Lung (tissue), 16 donors: Measurements from ENCODE around the gene TCF25. TPM values are rescaled to one million over a fixed set of nuclear protein-coding genes. Genes with fewer than 3 reads are reported as not detected.
"Not testable (repeated sequence)": the region's sequence is repeated elsewhere in the genome, so short reads cannot be mapped to it uniquely, and the experiment has no call there.

ENCODE experiments used
- ATAC-seq: fragments of 200-7000 bp; cut with Tn5 transposase; one replicate; pipeline ENCODE4 v1.9.1; 2020; ENCODE audit warnings: moderate number of reproducible peaks; ENCODE audit not compliant: insufficient read depth, low FRiP score
- DNase-seq, 3 donors: peaks; one replicate each; pipeline ENCODE4 v3.0.0-alpha.2; 2013 to 2017
- H3K27ac ChIP-seq, 2 donors: one replicate each; pipeline ENCODE4 v1.5.1; 2013; ENCODE audit warnings: mild to moderate bottlenecking in 2 of 2, moderate library complexity in 2 of 2, control low read depth in 1 of 2, inconsistent platforms in 1 of 2, low read depth in 1 of 2, low read length in 1 of 2
- H3K27me3 ChIP-seq, 3 donors: one replicate each; pipeline ENCODE4 v1.5.1; 2013; ENCODE audit warnings: low read length in 2 of 3; ENCODE audit not compliant: control insufficient read depth in 3 of 3, insufficient read depth in 3 of 3
- H3K36me3 ChIP-seq, 4 donors: one replicate each; pipeline ENCODE4 v1.5.1; 2013; ENCODE audit warnings: low read length in 4 of 4, mild to moderate bottlenecking in 1 of 4, moderate library complexity in 1 of 4; ENCODE audit not compliant: control insufficient read depth in 4 of 4, insufficient read depth in 4 of 4
- H3K4me1 ChIP-seq, 5 donors: one replicate each; pipeline ENCODE4 v1.5.1; 2013; ENCODE audit warnings: low read length in 5 of 5, mild to moderate bottlenecking in 2 of 5, moderate library complexity in 1 of 5; ENCODE audit not compliant: control insufficient read depth in 5 of 5, insufficient read depth in 5 of 5
- H3K4me3 ChIP-seq: one replicate; pipeline ENCODE4 v1.5.1; 2013; ENCODE audit warnings: mild to moderate bottlenecking, control low read depth, moderate library complexity
- H3K9ac ChIP-seq, 2 donors: one replicate each; pipeline ENCODE4 v1.5.1; 2013; ENCODE audit warnings: low read length in 2 of 2, control low read depth in 1 of 2; ENCODE audit not compliant: insufficient read depth in 1 of 2
- H3K9me3 ChIP-seq, 4 donors: one replicate each; pipeline ENCODE4 v1.5.1; 2013; ENCODE audit warnings: low read length in 3 of 4, mild to moderate bottlenecking in 1 of 4, moderate library complexity in 1 of 4; ENCODE audit not compliant: control insufficient read depth in 4 of 4, insufficient read depth in 3 of 4
- WGBS, 2 donors: extraction: QIAGEN DNeasy Blood & Tissue Kit; methylation state at CpG; one replicate each; pipeline ENCODE4 v1.1.7; 2013; 5-methylcytosine and 5-hydroxymethylcytosine counted together
- long read RNA-seq, 5 donors: transcript quantifications; one replicate each; lab custom pipeline, GENCODE V29; 2026
- polyA plus RNA-seq, 2 donors: library from polyadenylated mRNA; stranded (reverse); fragments of 200-250 nt; gene quantifications; one replicate each; pipeline ENCODE4 v1.2.1, GENCODE V29; 2013
- total RNA-seq, 2 donors: library from RNA; depleted of rRNA in 1 of 2; stranded (reverse); fragments of >200 nt in 1 of 2; gene quantifications; one replicate each; pipeline ENCODE4 v1.2.1, GENCODE V29; 2014 to 2021
- TF ChIP-seq, protein P1 (sequence below): IDR thresholded peaks from 2 replicates; pipeline ENCODE4 v1.5.1; 2012; ENCODE audit warnings: mild to moderate bottlenecking; ENCODE audit errors: control extremely low read depth, extremely low read depth
- donor health status: control.
- donor health status: control.
- donor health status: Bipolar disorder and iron deficiency.
- donor health status: healthy.
- donor health status: DM: yes; HTN: yes; CAD: no.

TCF25 gene, protein sequence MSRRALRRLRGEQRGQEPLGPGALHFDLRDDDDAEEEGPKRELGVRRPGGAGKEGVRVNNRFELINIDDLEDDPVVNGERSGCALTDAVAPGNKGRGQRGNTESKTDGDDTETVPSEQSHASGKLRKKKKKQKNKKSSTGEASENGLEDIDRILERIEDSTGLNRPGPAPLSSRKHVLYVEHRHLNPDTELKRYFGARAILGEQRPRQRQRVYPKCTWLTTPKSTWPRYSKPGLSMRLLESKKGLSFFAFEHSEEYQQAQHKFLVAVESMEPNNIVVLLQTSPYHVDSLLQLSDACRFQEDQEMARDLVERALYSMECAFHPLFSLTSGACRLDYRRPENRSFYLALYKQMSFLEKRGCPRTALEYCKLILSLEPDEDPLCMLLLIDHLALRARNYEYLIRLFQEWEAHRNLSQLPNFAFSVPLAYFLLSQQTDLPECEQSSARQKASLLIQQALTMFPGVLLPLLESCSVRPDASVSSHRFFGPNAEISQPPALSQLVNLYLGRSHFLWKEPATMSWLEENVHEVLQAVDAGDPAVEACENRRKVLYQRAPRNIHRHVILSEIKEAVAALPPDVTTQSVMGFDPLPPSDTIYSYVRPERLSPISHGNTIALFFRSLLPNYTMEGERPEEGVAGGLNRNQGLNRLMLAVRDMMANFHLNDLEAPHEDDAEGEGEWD
- total RNA-seq (100 to 1,000 TPM; 118 to 212 TPM), polyA plus RNA-seq (100 to 1,000 TPM; 106 to 140 TPM)
- long read RNA-seq, donor 1, transcript TCF25-203 (2 exons, 981 nt): minor isoform, 5 of 88 reads
- long read RNA-seq, donor 1, transcript TCF25-220 (2 exons, 1,535 nt): minor isoform, 8 of 88 reads
- long read RNA-seq, donor 1, transcript TCF25-201 (18 exons, 2,233 nt): major isoform, 12 of 88 reads
- long read RNA-seq, donor 1, partial matches to known transcripts: 63 of 88 reads
- long read RNA-seq, donor 1, other reads (novel, unspliced or antisense): 0 of 88 reads
- long read RNA-seq, donor 2, partial matches to known transcripts: 35 of 42 reads
- long read RNA-seq, donor 2, other reads (novel, unspliced or antisense): 0 of 42 reads
- long read RNA-seq, donor 3, partial matches to known transcripts: 17 of 25 reads
- long read RNA-seq, donor 3, other reads (novel, unspliced or antisense): 0 of 25 reads
- long read RNA-seq, donor 4, transcript TCF25-203 (2 exons, 981 nt): major isoform, 5 of 22 reads
- long read RNA-seq, donor 4, partial matches to known transcripts: 10 of 22 reads
- long read RNA-seq, donor 4, other reads (novel, unspliced or antisense): 0 of 22 reads
- long read RNA-seq, donor 5, transcript TCF25-220 (2 exons, 1,535 nt): minor isoform, 5 of 119 reads
- long read RNA-seq, donor 5, transcript TCF25-201 (18 exons, 2,233 nt): minor isoform, 5 of 119 reads
- long read RNA-seq, donor 5, transcript TCF25-203 (2 exons, 981 nt): major isoform, 13 of 119 reads
- long read RNA-seq, donor 5, partial matches to known transcripts: 92 of 119 reads
- long read RNA-seq, donor 5, other reads (novel, unspliced or antisense): 0 of 119 reads

DNA sequence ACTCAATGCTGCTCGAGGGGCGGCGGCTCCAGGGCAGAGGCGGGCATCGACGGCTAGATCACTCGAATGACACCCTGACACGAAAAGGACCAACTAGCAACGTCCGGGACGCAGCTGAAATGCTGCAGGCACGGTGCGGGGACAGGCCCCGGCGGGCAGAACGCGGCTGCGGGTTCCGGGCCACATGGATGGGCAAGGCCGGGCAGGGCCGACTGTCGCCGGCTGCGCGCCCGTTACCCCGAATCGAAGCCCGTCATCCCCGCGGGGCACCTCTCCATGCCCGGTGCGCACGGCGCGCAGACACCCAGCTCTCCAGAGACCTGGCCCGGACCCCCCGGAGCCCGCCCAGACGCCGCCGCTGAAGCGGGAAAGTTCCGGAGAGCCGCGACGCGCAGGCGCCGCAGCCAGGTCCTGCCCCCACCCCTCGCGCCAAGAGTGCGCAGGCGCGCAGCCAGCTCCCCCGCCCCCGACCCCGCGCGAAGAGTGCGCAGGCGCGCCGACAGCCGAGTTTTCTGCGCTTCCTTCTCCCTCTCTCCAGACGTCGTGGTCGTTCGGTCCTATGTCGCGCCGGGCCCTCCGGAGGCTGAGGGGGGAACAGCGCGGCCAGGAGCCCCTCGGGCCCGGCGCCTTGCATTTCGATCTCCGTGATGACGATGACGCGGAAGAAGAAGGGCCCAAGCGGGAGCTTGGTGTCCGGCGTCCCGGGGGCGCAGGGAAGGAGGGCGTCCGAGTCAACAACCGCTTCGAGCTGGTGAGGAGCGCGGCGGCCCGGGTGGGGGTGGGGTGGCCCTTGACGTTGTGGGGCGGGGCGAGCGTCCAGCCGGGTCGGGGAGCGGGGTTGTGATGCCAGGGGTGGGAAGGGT lies at the start of gene TCF25:
TCF25 (plus strand) TSS at position 484 of the 863 bp plus-strand sequence; CDS start at position 560, 76 bp downstream.
- peaks cover 0 to 13% (median 4%) of the 10 kb centered on the region in 5 donors for H3K4me1 ChIP-seq
- peaks cover 0 to 14% (median 6%) of the 10 kb centered on the region in 4 donors for H3K36me3 ChIP-seq
- 0% methylated on average over 83 to 104 of the region's 104 CpGs for WGBS, 2 donors
- peak within 1 kb of the TSS; percentile 73 to 74 for H3K9ac ChIP-seq
- ATAC-seq (peak; percentile 74), DNase-seq (peak; percentile 94 to 95 (median 95))
- TF ChIP-seq, protein P1, sequence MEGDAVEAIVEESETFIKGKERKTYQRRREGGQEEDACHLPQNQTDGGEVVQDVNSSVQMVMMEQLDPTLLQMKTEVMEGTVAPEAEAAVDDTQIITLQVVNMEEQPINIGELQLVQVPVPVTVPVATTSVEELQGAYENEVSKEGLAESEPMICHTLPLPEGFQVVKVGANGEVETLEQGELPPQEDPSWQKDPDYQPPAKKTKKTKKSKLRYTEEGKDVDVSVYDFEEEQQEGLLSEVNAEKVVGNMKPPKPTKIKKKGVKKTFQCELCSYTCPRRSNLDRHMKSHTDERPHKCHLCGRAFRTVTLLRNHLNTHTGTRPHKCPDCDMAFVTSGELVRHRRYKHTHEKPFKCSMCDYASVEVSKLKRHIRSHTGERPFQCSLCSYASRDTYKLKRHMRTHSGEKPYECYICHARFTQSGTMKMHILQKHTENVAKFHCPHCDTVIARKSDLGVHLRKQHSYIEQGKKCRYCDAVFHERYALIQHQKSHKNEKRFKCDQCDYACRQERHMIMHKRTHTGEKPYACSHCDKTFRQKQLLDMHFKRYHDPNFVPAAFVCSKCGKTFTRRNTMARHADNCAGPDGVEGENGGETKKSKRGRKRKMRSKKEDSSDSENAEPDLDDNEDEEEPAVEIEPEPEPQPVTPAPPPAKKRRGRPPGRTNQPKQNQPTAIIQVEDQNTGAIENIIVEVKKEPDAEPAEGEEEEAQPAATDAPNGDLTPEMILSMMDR: no peak
- H3K27me3 ChIP-seq: no peaks in the 10 kb centered on the region
- peak within 1 kb of the TSS; percentile 95 to 100 for H3K27ac ChIP-seq
- H3K4me3 ChIP-seq: peak within 1 kb of the TSS; percentile 88
- H3K9me3 ChIP-seq: no peaks in the 10 kb centered on the region

- H3K9ac ChIP-seq, H3K27me3 ChIP-seq, H3K27ac ChIP-seq, H3K9me3 ChIP-seq, H3K4me3 ChIP-seq, ATAC-seq, DNase-seq, H3K36me3 ChIP-seq: not testable (repeated sequence)
- WGBS, 2 donors: 78 to 90% methylated on average over 5 of the region's 5 CpGs
- H3K4me1 ChIP-seq: peaks cover 0 to 12% (median 0%) of the 10 kb centered on the region in 5 donors
These were observed 49.6 kb upstream of the TCF25 start for GRCh38 chr16:89823824-89824148.

DNA sequence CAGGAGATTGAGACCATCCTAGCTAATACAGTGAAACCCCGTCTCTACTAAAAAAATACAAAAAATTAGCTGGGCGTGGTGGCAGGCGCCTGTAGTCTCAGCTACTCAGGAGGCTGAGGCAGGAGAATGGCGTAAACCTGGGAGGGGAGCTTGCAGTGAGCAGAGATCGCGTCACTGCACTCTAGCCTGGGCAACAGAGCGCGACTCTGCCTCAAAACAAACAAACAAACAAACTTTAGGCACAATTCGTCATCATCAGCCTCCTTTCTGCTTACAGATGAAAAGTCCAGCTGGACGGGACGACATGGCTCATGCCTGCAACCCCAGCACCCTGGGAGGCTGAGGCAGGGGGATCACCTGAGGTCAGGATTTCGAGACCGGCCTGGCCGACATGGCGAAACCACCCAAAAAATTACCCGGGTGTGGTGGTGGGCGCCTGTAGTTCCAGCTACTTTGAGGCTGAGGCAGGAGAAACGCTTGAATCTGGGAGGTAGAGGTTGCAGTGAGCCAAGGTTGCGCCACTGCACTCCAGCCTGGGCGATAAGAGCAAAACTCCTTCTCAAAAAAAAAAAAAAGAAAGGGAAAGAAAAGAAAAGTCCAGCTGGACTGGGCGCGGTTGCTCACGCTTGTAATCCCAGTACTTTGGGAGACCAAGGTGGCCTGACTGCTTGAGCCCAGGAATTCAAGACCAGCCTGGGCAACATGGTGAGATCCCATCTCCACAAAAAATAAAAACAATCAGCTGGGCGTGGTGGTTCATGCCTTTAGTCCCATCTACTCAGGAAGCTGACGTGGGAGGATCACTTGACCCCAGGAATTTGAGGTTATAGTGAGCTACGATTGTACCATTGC lies 46.6 kb upstream of the TCF25 start:
- 71 to 89% methylated on average over 26 of the region's 26 CpGs for WGBS, 2 donors
- Histone ChIP-seq H3K9me3 (no peaks in the 10 kb centered on the region), H3K4me3 (no peak overlapping the region), H3K36me3 (no peaks in the 10 kb centered on the region), H3K27me3 (no peaks in the 10 kb centered on the region), H3K9ac (no peak overlapping the region), H3K27ac (peak overlapping the region in 1 of 2 donors; percentile 62), H3K4me1 (peaks cover 0 to 19% (median 0%) of the 10 kb centered on the region in 5 donors)
- ATAC-seq (no peak), DNase-seq (no peak)
- TF ChIP-seq, protein P1: no peak
